Fibroblast of skin of left quadriceps (primary cell): Measurements from ENCODE around the gene ELFN2.
"Not testable (repeated sequence)": the region's sequence is repeated elsewhere in the genome, so short reads cannot be mapped to it uniquely, and the experiment has no call there.

ENCODE experiments used
- DNase-seq, 2 experiments: peaks; one replicate each; pipeline ENCODE4 v3.0.0-alpha.2; 2013; ENCODE audit warnings: low read depth in 2 of 2

Gene ELFN2

GRCh38 chr22:37335806-37336199, 91.5 kb downstream of the ELFN2 start:
- DNase-seq: no peak

- no peak for DNase-seq
Observed at GRCh38 chr22:37334859-37335805, 92.1 kb downstream of the ELFN2 start.

GRCh38 chr22:37334461-37334858, 92.8 kb downstream of the ELFN2 start:
- DNase-seq: no peak

GRCh38 chr22:37333724-37334460, 93.4 kb downstream of the ELFN2 start:
- no peak for DNase-seq

GRCh38 chr22:37331856-37332536, 95.3 kb downstream of the ELFN2 start:
- DNase-seq: no peak

- no peak for DNase-seq
Observed at GRCh38 chr22:37331034-37331428, 96.2 kb downstream of the ELFN2 start.

- DNase-seq: peak; percentile 57 to 62
Observed at GRCh38 chr22:37330200-37331033, 96.9 kb downstream of the ELFN2 start.

GRCh38 chr22:37329238-37330140, 97.8 kb downstream of the ELFN2 start:
- DNase-seq: no peak

GRCh38 chr22:37328538-37329237, 98.6 kb downstream of the ELFN2 start:
- DNase-seq: not testable (repeated sequence)

- peak; percentile 71 to 72 for DNase-seq
Observed at GRCh38 chr22:37328017-37328416, 99.3 kb downstream of the ELFN2 start.

GRCh38 chr22:37326726-37327125, 100.6 kb downstream of the ELFN2 start:
- no peak for DNase-seq

GRCh38 chr22:37325039-37325395, 102.3 kb downstream of the ELFN2 start:
- DNase-seq: no peak

GRCh38 chr22:37324340-37325038, 102.8 kb downstream of the ELFN2 start:
- no peak for DNase-seq

- DNase-seq: no peak
Observed at GRCh38 chr22:37320726-37321677, 106.3 kb downstream of the ELFN2 start.

- no peak for DNase-seq
Observed at GRCh38 chr22:37319469-37319868, 107.8 kb downstream of the ELFN2 start.

GRCh38 chr22:37318364-37319109, 108.7 kb downstream of the ELFN2 start:
- no peak for DNase-seq
